HL-60/S4 (cell line): ENCODE measurements around the gene LHB.
"Not testable (repeated sequence)": the region's sequence is repeated elsewhere in the genome, so short reads cannot be mapped to it uniquely, and the experiment has no call there.

ENCODE experiments used
- in situ Hi-C: fragments of 300-500 bp; cut with MboI; formaldehyde crosslinking; loops from 2 replicates; pipeline ENCODE4 v1.14.3; 2022; ENCODE audit warnings: low sequenced_read_pairs

LHB gene

DNA sequence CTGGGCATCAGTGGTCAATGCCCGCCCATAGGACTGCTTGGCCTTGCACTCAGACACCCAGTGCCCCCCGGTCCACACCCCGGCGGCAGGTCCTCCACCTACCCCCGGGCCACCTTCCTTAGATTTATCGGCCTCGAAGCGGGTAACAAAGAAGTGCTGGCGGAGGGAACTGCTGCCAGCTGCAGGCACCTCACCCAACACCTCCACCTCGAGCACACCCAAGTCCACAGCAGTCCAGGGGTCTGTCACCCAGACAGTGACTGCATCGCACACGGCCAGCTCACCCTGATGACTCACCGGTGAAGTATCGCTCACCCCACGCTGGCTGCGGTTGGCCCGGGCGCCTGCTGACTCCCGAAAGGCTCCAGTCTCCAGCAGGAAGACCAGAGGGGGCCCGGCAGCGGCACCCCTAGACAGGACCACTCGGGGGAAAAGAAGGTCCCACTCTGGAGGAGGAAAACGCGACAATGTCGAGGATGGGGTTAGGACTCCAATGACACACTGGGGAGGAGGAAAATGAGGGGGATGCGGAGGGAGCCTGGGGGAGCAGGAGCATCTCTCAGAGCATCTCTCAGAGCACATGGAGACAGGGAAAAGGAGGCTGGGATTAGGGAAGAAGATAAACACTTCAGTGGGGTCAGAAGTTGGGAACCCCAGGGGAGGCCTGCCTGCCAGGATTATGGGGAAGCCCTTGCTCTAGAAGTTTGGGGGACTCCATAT lies 21.8 kb upstream of the LHB start:
- in situ Hi-C loops = not testable (repeated sequence)

- in situ Hi-C loops = not testable (repeated sequence)
Measured at GRCh38 chr19:49038111-49038510, 21.2 kb upstream of the LHB start.

- in situ Hi-C loops = not testable (repeated sequence)
Measured at GRCh38 chr19:49036815-49037214, 19.9 kb upstream of the LHB start, which contains the start of gene CGB1. Gene CGB1, minus strand, starts transcription at chr19:49036895. Its CDS starts 184 bp downstream, at chr19:49036711.

- in situ Hi-C loops = not testable (repeated sequence)
Measured at GRCh38 chr19:49031642-49032301, 14.9 kb upstream of the LHB start, which contains the start of gene CGB2. Gene CGB2, plus strand, starts transcription at chr19:49031890. Its CDS starts 206 bp downstream, at chr19:49032096.

DNA sequence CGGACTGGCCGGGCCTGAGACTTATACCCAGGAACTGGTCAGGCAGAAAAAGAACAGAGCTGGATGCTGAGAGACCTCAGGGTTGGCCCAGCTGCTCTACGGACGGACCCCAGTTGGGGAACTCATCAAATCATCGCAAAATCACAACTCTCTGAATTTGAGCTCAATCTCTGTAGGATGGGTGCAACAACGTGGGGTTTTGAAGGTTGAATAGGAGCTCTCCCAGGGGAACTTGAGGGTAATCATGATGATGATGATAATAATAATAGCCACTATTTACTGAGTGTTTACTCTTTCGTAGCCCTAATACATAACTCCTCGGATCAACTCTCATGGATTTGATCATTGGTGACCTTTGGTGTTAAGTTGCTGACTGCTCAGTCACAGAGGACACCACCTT lies 13.4 kb upstream of the LHB start:
- in situ Hi-C loops = not testable (repeated sequence)

DNA sequence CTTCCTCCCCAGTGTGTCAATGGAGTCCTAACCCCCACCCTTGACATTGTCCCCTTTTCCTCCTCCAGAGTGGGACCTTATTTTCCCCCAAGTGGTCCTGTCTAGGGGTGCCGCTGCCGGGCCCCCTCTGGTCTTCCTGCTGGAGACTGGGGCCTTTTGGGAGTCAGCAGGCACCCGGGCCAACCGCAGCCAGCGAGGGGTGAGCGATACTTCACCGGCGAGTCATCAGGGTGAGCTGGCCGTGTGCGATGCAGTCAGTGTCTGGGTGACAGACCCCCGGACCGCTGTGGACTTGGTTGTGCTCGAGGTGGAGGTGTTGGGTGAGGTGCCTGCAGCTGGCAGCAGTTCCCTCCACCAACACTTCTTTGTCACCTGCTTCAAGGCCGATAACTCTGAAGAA lies 12.9 kb upstream of the LHB start:
- in situ Hi-C loops = not testable (repeated sequence)

GRCh38 chr19:49028686-49029085 lies 11.8 kb upstream of the LHB start:
- in situ Hi-C loops = not testable (repeated sequence)

DNA sequence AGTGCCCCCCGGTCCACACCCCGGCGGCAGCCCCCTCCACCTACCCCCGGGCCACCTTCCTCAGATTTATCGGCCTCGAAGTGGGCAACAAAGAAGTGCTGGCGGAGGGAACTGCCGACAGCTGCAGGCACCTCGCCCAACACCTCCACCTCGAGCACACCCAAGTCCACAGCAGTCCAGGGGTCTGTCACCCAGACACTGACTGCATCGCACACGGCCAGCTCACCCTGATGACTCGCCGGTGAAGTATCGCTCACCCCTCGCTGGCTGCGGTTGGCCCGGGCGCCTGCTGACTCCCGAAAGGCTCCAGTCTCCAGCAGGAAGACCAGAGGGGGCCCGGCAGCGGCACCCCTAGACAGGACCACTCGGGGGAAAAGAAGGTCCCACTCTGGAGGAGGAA lies 8.7 kb upstream of the LHB start:
- in situ Hi-C loops = not testable (repeated sequence)

GRCh38 chr19:49025088-49025487 lies 8.2 kb upstream of the LHB start:
- in situ Hi-C loops = not testable (repeated sequence)

- in situ Hi-C loops = not testable (repeated sequence)
Measured at GRCh38 chr19:49024233-49024632, 7.3 kb upstream of the LHB start, which contains the start of gene CGB3. Gene CGB3, minus strand, starts transcription at chr19:49024333. Its CDS starts 362 bp downstream, at chr19:49023971.

DNA sequence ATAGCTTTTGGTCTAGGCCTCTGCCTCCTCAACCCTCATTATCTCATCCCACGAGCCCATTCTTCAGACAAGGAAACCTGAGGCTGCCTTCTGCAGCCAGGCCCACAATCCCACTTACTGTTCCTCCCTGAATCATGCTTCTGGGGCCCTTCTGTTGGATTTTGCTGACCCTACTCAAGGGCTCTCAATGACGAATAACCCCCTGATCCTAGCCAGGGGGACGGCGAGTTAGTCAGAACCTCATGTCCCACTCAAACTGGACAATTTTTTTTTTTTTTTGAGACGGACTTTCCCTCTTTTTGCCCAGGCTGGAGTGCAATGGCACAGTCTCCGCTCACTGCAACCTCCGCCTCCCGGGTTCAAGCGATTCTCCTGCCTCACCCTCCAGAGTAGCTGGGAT lies 5.2 kb upstream of the LHB start:
- in situ Hi-C loops = no loop called here

DNA sequence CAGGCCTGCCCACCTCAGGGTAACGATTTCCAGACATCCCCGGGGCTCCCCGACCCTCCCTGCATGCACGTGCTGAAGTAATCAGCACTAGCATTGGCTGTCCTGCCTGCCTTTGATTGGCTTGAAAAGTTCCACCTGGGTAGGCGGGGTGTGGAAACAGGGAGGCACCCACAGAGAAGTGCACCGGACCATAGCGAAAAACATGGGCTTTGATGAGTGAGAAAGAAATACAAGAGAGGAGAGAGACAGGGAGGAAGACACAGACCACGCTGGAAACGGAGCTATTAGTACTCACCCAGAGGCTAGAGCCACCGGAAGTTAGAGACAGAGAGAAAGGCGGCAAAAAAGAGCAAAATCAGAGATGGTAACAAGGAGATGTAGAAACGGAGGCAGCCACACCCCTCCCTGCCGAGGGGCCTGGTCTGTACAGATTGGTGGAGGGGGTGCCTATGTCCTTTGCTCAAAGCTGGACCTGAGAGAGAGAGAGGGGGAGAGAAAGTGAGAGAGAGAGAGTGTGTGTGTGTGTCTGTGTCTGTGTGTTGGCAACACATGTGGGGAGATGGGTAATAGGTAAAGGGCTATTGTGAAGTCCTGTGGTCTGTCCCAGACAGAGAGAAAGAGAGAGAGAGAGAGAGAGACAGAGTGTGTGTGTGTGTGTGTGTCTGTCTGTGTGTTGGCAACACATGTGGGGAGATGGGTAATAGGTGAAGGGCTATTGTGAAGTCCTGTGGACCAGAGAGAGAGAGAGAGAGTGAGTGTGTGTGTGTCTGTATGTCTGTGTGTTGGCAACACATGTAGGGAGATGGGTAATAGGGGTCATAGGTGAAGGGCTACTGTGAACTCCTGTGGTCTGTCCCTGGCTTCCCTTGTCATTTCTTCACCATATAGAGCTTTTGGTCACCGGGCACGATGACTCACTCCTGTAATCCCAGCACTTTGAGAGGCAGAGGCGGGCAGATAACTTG lies 4.3 kb upstream of the LHB start:
- in situ Hi-C loops = no loop called here

DNA sequence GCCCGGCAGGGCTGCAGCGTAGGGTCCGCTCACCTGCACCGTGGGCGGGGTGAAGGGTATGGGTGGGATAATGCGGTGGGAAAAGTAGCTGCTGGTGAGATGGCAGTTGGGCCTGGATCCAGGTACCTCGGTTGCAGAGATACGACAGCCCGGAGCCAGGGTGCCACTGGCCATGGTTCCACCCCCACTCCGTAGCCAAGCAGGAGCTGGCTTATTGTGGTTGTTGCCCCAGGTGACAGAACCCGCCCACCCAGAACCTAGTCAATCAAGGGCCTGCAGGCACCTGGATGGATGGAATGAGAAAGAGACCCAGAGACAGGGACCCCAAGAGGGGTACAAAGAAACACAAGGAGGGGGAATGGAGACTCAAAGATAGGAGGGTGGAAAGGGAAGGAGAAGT lies 3.5 kb upstream of the LHB start:
- in situ Hi-C loops = no loop called here

DNA sequence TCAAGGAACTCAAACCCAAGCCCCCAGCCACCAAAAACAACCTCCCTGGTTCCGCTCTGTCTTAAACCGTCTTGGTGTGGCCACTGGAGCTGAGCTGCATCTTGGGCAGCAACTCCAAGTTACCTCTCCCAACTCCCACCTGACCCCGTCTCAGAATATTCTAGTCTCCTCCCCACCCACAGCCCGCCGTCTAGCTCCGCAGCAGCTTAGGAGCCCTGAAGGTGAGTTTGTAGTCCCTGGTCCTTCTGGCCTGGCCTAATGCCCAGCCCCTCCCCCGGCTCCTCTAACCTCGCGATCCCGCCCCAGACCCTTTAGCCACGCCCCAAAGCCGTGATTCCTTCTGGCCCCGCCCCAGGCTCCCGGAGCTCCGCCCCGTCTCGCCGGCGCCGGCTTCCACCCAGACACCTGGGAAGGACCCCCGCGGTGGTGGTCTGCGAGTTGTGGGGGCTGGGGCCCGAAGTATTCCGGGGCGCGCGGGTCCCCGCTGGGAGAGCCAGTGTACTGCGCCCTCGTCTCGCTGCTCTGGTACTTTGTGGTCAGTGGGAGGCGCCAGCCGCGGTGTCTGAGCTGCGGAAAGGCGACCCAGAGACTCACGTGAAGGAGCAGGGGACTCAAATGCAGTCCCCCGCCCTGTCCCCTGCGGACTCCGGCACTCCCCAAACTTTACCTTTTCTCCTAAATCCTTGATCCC lies 2.5 kb upstream of the LHB start:
- in situ Hi-C loops = no loop called here

DNA sequence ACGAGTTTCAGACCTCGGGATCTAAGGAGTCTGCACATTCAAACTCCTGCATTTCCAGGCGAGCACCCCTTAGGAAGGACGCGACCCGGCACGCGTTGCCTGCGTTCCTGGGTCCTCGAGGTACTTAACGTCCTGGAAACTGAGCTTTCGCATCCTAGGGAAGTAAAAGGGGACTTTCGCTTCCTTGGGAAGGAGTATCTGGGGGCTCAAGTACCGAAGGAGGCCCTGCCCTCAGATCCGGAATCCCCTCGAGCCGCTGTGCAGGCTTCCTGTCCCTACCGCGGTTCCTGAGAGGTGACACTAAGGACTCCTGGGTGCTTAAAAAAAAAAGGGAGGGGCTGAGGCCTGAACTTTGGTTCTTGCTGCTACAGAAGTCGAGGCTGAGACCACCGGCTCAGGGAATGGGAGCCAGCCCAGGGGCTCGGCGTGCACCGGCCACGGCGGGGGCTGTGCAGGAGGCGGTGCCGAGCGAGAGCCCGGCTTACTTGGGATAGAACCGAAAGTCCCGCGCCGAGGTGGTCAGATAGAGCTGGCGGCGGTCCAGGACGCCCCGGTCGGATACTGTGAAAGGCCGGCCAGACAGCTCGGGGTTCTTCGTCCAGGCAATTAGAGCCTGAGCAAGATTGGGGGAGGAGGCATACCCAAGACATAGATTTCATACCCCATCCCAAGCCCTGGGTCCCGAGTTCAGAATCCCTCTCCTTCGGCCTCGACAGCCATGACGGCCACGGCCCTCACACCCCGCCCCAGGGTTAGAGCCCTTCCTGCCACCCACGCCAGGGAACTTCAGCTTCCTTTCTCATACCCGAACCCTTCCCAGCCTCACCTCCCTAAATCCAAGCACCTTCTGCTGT lies 1.7 kb upstream of the LHB start:
- in situ Hi-C loops = not testable (repeated sequence)

GRCh38 chr19:49017666-49018351 lies 918 bp upstream of the LHB start:
- in situ Hi-C loops = no loop called here

DNA sequence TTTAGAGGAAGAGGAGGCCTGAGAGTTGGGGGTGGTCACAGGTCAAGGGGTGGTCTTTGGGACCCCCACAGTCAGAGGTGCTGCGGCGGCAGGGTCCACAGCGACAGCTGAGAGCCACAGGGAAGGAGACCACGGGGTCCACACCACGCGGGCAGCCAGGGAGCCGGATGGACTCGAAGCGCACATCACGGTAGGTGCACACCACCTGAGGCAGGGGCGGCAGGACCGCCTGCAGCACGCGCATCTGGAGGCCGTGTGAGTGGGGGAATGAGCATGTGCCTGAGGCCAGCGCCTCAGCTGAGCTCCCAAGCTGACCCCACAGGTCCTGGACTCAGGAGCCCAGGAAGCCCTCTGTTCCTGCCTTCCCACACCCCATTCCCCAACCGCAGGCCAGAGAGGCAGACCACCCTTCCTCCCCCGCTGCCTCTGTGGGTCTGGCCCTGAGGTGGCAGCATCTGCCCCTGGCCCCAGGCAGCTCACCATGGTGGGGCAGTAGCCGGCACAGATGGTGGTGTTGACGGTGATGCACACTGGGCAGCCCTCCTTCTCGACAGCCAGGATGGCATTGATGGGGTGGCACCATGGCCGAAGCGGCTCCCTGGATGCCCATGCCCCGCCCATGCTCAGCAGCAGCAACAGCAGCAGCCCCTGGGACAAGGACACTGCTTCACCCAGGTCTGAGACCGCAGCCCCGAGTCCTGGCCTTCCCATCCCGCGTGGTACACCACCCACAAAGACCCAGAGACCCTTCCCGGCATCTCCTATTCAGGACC lies 638 bp downstream of the LHB start:
- in situ Hi-C loops = no loop called here

- in situ Hi-C loops = no loop called here
Measured at GRCh38 chr19:49014870-49015255, 2.0 kb downstream of the LHB start.
